GM18858 (cell line): ENCODE data around the gene MAST4.

ENCODE experiments used
- ATAC-seq: cut with Tn5 transposase; IDR thresholded peaks from one replicate; pipeline ENCODE4 v1.9.1; 2021; ENCODE audit not compliant: unreplicated experiment

The MAST4 gene

DNA sequence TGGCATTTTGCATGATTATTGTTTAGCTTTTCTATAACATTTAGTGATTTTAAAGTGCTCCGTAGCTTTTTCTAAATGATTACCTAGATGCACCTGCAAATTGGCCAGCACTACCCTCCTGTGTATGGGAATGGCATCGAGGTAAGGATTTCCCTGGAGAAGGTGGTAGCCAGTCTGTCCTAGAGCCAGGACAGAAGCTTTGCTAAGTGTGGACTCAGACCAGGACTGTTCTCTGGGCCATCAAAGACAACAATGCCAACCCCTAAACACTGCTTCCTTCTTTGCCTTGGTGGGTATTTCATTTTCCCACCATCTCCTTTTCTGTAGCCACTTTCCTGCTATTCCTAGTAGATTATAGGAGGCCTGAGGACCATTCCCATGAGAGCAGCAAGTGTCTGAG lies 547.4 kb downstream of the MAST4 start:
- ATAC-seq, result no peak

GRCh38 chr5:67144183-67144639 lies 548.0 kb downstream of the MAST4 start:
- no peak for ATAC-seq

GRCh38 chr5:67146574-67146973 lies 550.4 kb downstream of the MAST4 start:
- ATAC-seq, result no peak

DNA sequence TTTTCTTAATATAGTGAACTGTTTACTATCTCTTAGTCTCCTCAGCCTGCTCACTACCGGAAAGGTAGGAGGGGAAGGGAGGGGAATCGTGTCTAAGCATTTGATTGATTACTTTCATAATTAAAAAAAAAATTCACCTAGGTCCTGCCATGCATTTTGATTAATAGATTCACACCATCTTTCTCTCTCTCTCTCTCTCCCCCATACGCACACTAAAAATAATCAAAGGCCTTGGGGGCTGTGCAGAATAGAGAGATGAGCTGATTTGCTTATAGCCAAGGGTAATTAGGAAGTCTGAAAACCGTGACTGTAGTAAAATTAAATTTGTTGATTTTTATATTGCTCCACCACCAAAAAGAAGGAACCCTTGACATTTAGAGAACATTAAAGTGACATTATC lies 550.8 kb downstream of the MAST4 start:
- no peak for ATAC-seq

- ATAC-seq, result no peak
Observed at GRCh38 chr5:67147760-67148159, 551.6 kb downstream of the MAST4 start.

DNA sequence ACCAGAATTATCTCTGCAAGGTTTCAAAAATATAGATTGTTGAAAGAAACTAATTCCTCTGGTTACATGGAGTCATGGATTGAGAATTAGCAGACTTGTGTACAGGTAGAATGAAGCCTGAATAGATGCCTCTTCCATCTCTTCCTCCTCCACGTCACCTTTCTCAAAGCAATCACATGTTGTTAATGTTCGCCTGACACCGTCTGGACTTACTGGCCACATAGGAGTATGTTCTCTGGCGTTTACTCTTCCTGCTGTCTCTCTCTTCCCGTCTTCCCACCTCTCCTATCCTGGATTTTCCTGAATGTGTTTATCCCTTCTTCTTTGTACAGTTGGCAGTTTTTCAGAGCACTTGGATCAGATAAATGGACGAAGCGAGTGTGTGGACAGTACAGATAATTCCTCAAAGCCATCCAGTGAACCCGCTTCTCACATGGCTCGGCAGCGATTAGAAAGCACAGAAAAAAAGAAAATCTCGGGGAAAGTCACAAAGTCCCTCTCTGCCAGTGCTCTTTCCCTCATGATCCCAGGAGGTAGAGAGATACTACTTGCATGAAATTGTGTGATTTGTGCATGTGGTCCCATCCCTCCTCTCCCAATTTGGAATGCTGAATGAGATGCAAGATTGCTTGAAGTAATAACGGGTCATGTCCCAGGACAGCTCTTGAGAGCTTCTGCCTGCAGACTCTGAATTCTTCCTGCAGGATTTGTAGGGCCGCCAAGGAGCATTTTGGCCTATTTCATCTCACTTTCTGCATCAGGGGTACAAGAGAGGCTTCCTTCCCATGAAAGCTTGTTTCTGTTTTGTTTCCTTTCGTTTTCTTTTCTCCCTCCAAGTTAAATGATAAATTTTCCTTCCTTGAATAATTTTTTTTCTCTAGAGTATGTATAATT lies 553.1 kb downstream of the MAST4 start:
- no peak for ATAC-seq

DNA sequence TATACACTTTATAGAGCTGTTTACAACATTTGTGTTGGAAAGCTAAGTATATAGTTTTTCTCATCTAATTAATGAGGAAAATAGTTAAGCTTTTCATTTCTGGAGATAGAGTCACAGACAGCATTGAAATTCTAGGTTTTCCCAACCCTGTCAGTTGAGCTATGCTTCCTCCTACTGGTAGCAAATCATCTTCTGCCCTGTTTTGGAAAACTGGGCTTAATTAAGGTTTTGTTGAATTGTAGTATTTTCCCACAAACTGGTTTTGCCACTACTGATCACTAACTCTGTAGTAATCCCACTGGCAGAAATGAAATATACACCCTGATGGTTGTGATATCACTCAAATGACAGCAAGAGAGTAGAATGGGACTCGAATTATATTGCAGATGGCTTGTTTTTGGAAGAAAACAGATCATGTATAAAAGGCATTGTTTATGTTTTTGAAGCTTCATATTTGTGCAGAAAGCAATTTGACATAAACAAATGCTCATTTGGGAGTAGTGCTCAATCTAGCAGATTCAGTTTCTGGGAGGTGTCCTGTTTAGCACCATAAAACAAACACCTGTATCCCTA lies 553.8 kb downstream of the MAST4 start:
- no peak for ATAC-seq

- ATAC-seq, result no peak
Observed at GRCh38 chr5:67152400-67152799, 556.2 kb downstream of the MAST4 start.

DNA sequence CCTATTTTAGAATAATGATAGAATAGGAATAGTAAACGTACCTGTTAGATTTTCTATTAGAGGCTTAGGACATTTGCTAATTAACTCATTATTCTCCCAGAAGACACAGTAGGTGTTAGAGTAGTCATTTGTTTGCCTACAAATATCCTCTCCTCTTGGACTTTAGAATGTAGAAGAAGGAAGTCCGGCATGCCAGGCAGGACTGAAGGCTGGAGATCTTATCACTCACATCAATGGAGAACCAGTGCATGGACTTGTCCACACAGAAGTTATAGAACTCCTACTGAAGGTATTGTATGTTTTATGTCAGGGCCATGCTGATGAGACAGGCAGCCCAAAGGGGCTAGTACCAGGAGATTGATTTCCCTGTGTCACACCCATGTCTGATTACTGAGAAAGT lies 557.1 kb downstream of the MAST4 start:
- ATAC-seq, result no peak

GRCh38 chr5:67154556-67155206 lies 558.5 kb downstream of the MAST4 start:
- ATAC-seq, result no peak

- no peak for ATAC-seq
Observed at GRCh38 chr5:67156976-67157583, 560.9 kb downstream of the MAST4 start.

GRCh38 chr5:67160272-67160671 lies 564.1 kb downstream of the MAST4 start:
- ATAC-seq, result no peak

DNA sequence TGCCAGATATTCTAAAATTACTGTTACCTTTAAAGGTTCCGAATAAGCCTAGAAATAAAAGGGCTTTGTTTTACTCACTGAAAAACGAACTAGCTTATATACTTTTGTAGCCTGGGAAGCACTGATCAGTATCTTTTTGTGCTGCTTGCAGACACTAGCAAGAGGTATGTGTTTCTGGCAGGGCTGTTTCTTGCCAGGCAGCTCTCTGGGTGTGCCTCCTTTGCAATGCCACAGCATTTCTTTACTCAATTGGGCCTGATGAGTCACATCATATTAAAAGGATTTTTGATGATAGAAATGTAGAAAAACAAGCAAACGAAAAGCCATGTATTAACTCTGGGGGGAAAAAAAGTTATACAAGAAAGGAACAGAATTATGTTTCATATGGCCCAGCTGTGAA lies 564.8 kb downstream of the MAST4 start:
- no peak for ATAC-seq

DNA sequence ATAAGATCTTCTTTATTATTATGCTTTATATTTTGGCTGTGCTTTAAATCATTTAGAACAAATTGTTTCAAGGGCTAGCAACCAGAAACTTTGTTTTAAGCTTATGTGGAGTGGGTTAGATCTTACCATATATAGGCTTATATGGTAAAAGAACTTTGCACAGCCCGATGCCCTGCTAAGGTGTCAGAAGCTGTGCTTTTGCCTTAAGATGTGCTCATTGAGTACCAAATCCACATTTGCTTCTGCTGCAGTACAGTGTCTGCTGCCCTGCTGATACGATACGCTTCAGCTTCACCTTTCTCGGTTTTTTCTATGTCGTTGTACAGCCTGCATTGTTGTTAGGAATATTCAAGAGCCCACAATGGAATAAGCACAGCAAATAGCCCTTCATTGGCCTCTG lies 565.6 kb downstream of the MAST4 start:
- ATAC-seq, result no peak

DNA sequence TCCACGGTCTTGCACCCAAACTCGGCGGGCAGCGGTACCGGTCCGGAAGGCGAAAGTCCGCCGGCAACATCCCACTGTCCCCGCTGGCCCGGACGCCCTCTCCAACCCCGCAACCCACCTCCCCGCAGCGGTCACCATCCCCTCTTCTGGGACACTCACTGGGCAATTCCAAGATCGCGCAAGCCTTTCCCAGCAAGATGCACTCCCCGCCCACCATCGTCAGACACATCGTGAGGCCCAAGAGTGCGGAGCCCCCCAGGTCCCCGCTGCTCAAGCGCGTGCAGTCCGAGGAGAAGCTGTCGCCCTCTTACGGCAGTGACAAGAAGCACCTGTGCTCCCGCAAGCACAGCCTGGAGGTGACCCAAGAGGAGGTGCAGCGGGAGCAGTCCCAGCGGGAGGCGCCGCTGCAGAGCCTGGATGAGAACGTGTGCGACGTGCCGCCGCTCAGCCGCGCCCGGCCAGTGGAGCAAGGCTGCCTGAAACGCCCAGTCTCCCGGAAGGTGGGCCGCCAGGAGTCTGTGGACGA lies 567.1 kb downstream of the MAST4 start:
- ATAC-seq, result no peak

DNA sequence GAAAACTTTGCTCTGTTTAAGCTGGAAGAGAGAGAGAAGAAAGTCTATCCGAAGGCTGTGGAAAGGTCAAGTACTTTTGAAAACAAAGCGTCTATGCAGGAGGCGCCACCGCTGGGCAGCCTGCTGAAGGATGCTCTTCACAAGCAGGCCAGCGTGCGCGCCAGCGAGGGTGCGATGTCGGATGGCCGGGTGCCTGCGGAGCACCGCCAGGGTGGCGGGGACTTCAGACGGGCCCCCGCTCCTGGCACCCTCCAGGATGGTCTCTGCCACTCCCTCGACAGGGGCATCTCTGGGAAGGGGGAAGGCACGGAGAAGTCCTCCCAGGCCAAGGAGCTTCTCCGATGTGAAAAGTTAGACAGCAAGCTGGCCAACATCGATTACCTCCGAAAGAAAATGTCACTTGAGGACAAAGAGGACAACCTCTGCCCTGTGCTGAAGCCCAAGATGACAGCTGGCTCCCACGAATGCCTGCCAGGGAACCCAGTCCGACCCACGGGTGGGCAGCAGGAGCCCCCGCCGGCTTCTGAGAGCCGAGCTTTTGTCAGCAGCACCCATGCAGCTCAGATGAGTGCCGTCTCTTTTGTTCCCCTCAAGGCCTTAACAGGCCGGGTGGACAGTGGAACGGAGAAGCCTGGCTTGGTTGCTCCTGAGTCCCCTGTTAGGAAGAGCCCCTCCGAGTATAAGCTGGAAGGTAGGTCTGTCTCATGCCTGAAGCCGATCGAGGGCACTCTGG lies 567.8 kb downstream of the MAST4 start:
- ATAC-seq, result no peak

GRCh38 chr5:67164856-67165525 lies 568.8 kb downstream of the MAST4 start:
- ATAC-seq, result no peak

DNA sequence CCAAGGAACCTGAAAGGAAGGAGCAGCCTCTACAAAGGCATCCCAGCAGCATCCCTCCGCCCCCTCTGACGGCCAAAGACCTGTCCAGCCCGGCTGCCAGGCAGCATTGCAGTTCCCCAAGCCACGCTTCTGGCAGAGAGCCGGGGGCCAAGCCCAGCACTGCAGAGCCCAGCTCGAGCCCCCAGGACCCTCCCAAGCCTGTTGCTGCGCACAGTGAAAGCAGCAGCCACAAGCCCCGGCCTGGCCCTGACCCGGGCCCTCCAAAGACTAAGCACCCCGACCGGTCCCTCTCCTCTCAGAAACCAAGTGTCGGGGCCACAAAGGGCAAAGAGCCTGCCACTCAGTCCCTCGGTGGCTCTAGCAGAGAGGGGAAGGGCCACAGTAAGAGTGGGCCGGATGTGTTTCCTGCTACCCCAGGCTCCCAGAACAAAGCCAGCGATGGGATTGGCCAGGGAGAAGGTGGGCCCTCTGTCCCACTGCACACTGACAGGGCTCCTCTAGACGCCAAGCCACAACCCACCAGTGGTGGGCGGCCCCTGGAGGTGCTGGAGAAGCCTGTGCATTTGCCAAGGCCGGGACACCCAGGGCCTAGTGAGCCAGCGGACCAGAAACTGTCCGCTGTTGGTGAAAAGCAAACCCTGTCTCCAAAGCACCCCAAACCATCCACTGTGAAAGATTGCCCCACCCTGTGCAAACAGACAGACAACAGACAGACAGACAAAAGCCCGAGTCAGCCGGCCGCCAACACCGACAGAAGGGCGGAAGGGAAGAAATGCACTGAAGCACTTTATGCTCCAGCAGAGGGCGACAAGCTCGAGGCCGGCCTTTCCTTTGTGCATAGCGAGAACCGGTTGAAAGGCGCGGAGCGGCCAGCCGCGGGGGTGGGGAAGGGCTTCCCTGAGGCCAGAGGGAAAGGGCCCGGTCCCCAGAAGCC lies 569.6 kb downstream of the MAST4 start:
- ATAC-seq, result peak; percentile 76
